GM20000 (cell line): ENCODE measurements around the gene NELFB.

Experiments
- DNase-seq: peaks from one replicate; pipeline ENCODE4 v3.0.0; 2012; ENCODE audit warnings: low spot score
- CTCF ChIP-seq: IDR thresholded peaks from 2 replicates; pipeline ENCODE4 v1.5.1; 2012; ENCODE audit warnings: mild to moderate bottlenecking, control low read depth; ENCODE audit errors: extremely low read depth, missing control alignments

Gene NELFB

DNA sequence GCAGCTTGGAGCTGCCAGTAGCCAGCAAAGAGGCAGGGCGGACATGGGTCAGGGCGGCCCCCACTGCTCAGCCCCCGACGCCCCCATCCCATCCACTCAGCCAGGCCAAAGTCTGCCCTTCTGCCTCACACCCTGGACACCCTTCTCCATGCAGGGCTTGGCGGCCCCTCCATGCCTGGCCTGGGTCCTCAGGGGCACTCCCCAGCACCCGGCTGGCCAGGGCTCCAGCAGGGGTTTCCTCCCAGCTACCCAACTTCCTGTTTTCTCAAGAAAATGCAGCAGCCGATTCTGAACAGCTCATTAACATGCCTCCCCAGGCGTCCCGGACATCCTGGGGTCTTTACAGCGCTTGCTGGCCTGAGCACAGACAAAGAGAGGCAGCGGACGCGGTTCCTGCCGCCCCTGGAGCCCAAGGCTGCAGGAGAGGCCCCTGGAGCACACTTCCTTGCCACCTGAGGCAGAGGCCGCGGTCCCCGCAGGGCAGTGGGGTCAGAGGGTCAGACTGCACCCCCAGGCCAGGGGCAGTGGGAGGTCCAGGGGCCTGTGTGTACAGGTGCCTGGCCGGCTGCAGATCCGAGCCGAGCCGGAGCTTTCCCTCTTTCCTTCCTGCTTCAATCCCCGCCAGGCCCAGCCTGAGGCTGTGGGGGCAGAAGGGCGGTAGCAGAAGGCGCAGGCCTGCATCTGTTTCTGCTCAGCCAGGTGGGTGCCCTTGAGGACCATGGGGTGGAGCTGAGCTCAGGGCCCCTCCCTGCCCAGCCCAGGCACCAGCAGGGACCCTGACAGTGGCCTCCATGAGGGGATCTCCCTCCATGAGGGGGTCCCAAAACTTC is 65.6 kb downstream of the NELFB start:
- peak; percentile 81 for DNase-seq
- TF ChIP-seq CTCF, result no peak

DNA sequence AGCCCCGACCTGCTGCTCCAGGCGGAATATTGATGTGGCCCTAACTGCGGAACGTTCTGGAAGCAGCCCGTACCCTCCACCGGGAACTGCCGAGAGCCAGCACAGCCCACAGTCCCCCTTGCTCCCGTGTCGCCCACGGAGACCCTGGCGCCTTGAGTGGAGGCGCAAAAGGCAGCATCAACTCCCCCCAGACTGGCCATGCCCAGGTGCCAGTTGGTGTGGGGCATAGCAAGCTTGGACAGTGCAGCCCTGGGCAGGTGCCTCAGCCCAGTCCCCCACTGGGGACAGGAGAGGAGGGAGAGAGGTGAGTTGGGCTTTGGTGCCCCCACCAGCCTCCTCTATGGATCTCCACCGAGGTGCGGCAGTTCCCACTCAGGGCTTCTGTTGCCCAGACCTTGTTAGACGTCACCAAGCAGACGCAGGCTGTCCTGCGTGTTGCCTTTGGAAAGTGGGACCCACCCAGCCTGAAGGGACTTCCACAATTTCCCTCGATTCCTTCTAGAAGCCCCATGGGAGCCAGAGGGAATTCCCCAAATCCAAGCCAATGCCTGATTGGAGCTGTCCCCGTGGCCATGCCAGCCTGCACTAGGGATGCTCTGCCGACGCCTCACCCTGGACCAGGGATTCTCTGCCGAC is 66.7 kb downstream of the NELFB start:
- DNase-seq, result peak; percentile 31
- no peak for TF ChIP-seq CTCF
